ENCODE data around the gene SLC6A8.
A peak's percentile ranks its signal among the peaks of the same experiment; 100 is the strongest.
"Not testable (repeated sequence)": the region's sequence is repeated elsewhere in the genome, so short reads cannot be mapped to it uniquely, and the experiment has no call there.

SLC6A8 gene

GRCh38 chrX:153670748-153671588 is 16.8 kb upstream of the SLC6A8 start:
- Histone ChIP-seq H3K4me3 (no peak overlapping the region), H3K27ac (no peak overlapping the region)

GRCh38 chrX:153671589-153672530 is 15.9 kb upstream of the SLC6A8 start:
- Histone ChIP-seq H3K4me3 (no peak overlapping the region), H3K27ac (no peak overlapping the region)

- H3K27ac ChIP-seq, result no peak overlapping the region
- H3K4me3 ChIP-seq, result no peak overlapping the region
These were observed 14.9 kb upstream of the SLC6A8 start for GRCh38 chrX:153672531-153673427.

GRCh38 chrX:153673428-153674218 is 14.1 kb upstream of the SLC6A8 start, which contains the start of gene PNCK:
Gene PNCK, minus strand, starts transcription at chrX:153673813. Its CDS starts 737 bp downstream, at chrX:153673076.
- H3K4me3 ChIP-seq, result no peak within 1 kb of the TSS
- H3K27ac ChIP-seq, result no peak within 1 kb of the TSS

DNA sequence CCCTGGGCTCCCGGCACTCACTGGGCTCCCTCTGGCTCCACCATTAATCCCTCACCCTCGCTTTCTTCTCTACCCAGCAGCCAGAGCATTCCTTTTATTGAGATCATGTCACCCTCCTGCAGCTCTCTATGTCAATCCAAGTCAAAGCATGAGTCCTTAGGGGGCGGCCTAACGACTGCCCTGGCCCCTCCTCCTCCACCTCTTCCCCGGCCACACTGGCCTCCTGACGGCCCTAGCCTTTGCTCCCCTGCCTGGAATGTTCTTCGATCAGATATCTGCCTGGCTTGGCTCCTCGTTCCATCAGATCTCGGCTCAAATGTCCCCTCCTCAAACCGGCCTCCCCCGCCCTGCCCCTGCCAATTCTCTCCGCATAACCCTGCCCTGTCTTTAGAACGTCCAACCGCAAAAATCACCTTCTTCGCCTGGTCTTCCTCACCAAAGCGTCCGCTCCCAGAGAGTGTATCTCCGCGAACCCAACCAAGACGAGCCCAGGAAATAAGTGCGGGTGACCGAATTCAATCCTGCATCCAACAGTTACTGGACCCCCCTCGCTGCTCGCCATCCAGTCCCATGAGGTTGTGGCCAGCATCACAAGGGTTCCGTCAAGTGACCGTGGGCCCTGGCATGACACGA is 13.4 kb upstream of the SLC6A8 start:
- no peak overlapping the region for H3K27ac ChIP-seq
- H3K4me3 ChIP-seq, result no peak overlapping the region

DNA sequence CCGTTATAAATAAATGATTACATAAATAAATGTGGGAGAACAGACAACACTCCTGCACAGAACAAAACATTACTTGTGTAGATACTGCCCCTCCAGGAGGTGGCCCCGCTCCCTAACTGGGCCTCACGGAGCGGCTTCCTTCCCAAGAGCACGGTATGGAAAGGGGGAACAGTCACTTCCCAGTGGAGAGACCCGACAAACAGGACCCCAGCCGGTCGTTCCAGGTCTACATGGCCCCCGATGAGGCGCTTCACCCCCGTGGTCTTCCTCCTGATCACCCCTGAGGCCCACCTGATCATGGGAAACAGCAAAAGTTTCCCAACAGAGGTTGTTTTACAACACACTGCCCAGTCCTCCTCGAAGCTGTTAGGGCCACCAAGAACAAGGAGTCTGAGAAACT is 6.6 kb upstream of the SLC6A8 start:
- no peak overlapping the region for H3K4me3 ChIP-seq
- H3K27ac ChIP-seq, result no peak overlapping the region

DNA sequence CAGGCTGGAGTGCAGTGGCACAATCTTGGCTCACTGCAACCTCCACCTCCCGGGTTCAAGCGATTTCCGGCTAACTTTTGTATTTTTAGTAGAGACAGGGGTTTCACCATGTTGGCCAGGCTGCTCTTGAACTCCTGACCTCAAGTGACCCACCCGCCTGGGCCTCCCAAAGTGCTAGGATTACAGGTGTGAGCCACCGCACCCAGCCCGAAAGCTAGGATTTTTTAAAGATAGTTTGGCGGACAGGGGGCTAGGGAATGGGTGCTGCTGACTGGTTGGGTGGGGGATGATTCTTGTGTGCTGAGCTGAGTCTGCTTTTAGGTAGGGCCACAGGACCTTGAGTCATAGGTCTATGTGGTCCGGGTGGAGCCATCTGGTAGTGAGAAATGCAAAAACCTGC is 4.2 kb upstream of the SLC6A8 start:
- H3K27ac ChIP-seq, H3K4me3 ChIP-seq: not testable (repeated sequence)

GRCh38 chrX:153684467-153685155 is 3.1 kb upstream of the SLC6A8 start:
- no peak overlapping the region for H3K4me3 ChIP-seq
- no peak overlapping the region for H3K27ac ChIP-seq

DNA sequence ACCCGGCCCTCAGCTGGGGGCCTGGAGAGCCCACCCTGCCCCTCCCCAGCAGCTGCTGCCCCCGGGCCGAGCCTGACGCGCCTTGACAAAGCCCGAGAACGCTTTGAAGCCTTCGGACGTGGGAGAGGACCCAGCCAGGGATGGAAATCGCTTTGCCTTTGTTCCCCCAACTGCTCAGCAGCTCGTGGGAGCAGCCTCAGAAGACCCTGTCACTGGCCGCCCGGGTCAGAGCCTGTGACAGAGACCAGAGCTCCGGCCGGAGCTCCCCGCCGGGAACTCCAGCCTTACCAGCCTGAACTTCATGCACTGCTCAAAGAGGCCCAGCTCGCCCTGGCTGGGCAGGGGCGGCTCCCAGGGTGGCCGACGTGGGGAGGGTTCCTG is 2.6 kb upstream of the SLC6A8 start:
- H3K27ac ChIP-seq, result no peak overlapping the region
- no peak overlapping the region for H3K4me3 ChIP-seq

- Histone ChIP-seq H3K27ac (no peak overlapping the region), H3K4me3 (no peak overlapping the region)
These were observed 1.7 kb upstream of the SLC6A8 start for GRCh38 chrX:153685751-153686696.

DNA sequence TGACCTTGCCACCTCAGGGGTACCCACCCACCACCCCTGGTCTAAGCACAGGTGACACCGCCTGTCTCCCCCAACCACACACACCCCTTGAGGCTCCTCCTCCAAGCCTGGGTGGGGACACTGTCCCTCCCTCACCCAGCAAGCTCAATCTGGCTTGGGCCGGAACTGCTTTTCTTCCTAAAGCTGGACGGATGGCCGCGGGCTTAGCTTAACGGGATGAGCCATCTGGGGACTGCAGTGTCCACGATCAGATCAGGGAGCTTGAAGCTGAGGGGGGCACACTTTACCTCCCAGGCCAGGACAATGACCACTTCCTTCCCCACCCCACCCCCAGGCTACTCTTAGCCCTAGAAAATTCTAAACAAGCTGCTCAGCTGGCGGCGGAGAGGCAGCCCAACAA is 1.0 kb upstream of the SLC6A8 start:
- peak overlapping the region in 1 of 21 experiments; percentile 4 for H3K27ac ChIP-seq

GRCh38 chrX:153688071-153688470 is 345 bp downstream of the SLC6A8 start:
- H3K27ac ChIP-seq, result no peak overlapping the region
- H3K4me3 ChIP-seq, result peak overlapping the region in 2 of 7 experiments; percentile 34 to 35

More for the DNA sequence above, 1.0 kb upstream of the SLC6A8 start:
- H3K4me3 ChIP-seq, result no peak overlapping the region

GRCh38 chrX:153688506-153688905 is 780 bp downstream of the SLC6A8 start:
- Histone ChIP-seq H3K27ac (peak overlapping the region in 7 of 21 experiments; percentile 14 to 72 (median 53)), H3K4me3 (peak overlapping the region; percentile 8 to 47 (median 23))

- peak overlapping the region in 7 of 21 experiments; percentile 14 to 72 (median 53) for H3K27ac ChIP-seq
- H3K4me3 ChIP-seq, result peak overlapping the region; percentile 8 to 47 (median 23)
These were observed 1.3 kb downstream of the SLC6A8 start for GRCh38 chrX:153688911-153689590.

GRCh38 chrX:153689654-153690465 is 2.1 kb downstream of the SLC6A8 start:
- peak overlapping the region in 4 of 7 experiments; percentile 23 to 47 (median 28) for H3K4me3 ChIP-seq
- peak overlapping the region in 2 of 21 experiments; percentile 11 to 54 for H3K27ac ChIP-seq

Data from skin epidermis (tissue), 12 donors.